ENCODE results near the gene NPTX1.

Gene NPTX1, protein sequence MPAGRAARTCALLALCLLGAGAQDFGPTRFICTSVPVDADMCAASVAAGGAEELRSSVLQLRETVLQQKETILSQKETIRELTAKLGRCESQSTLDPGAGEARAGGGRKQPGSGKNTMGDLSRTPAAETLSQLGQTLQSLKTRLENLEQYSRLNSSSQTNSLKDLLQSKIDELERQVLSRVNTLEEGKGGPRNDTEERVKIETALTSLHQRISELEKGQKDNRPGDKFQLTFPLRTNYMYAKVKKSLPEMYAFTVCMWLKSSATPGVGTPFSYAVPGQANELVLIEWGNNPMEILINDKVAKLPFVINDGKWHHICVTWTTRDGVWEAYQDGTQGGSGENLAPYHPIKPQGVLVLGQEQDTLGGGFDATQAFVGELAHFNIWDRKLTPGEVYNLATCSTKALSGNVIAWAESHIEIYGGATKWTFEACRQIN

DNA sequence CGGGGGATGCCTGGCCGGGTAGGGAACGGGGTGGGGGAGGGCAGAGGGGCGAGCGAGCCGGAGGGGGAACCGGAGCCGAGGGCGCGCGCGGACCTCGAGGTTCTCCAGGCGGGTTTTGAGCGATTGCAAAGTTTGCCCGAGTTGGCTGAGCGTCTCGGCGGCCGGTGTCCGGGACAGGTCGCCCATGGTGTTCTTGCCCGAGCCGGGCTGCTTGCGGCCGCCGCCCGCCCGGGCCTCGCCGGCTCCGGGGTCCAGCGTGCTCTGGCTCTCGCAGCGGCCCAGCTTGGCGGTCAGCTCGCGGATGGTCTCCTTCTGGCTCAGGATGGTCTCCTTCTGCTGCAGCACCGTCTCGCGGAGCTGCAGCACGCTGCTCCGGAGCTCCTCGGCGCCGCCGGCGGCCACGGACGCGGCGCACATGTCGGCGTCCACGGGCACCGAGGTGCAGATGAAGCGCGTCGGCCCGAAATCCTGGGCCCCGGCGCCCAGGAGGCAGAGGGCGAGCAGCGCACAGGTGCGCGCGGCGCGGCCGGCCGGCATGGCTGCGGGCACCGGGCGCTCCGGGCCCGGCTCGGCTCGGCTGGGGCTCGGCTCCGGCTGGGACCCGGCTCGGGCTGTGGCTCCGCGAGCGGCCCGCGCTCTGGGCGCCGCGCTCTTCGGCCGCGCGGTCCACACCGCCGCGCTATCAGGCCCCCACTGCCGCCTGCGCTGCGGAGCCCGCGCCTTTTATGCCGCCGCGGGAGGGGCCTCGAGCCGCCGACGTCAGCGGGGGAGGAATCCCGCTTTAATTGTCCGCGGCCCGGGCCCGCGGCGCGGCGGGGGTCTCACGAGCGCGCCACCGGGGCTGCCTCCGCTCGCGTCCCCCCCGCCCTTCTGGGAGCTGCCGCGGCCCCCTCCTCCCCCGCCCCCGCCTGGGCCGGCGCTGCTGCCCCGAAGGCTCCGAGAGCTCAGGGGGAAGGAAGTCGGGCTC is at the start of gene NPTX1:
Gene NPTX1 (minus strand): TSS at position 698 of the 967 bp plus-strand sequence. CDS start 161 bp downstream, at position 537.
- peak; percentile 19 to 22 for ATAC-seq (replicated peaks)
- H3K36me3 Mint-ChIP-seq = no peaks in the 10 kb centered on the region
- no peak for DNase-seq
- H3K27me3 Mint-ChIP-seq = peaks cover 63 to 73% of the 10 kb centered on the region in 2 donors
- no peaks in the 10 kb centered on the region for H3K9me3 Mint-ChIP-seq
- H3K4me1 Mint-ChIP-seq = peaks cover 16 to 43% of the 10 kb centered on the region in 2 donors
- H3K27ac Mint-ChIP-seq = peak within 1 kb of the TSS; percentile 77
- peak within 1 kb of the TSS; percentile 70 to 74 for H3K4me3 Mint-ChIP-seq

DNA sequence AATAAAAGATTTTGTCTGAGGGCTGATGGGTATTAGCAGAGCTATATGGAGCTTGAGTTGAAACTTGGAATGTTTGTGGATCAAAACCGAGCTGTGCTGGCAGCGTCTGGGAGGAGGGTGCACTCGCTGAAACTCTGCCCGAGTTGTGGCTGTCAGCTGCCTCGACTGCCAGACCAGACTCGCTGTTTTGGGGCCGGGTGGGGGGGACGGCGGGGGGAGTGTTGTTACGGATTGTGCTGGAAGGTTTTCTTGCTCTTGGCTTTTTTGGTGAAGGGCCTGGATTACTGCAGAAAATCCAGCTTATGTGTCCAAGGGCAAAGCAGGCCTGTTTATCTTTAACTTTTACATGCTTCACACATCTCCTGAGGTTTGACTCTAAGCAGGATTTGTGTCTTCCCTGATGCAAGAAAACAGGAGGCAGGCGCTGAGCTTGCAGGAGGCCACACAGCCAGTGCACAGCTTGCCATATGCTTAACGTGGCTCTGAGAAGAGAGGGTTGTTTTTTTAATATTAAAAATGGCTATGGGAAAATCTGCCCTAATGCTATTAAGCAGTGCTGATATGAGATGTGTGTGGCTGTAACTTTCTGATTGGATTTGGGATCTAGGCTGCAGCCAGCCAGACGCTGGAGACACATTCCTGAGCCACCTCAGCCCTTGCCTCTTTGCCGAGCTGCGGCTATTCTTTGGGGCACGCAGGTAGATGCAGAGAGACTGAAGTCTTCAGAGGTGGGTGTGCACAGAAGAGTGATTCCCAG is 47.7 kb upstream of the NPTX1 start:
- H3K4me3 Mint-ChIP-seq = no peak overlapping the region
- ATAC-seq (replicated peaks) = no peak

DNA sequence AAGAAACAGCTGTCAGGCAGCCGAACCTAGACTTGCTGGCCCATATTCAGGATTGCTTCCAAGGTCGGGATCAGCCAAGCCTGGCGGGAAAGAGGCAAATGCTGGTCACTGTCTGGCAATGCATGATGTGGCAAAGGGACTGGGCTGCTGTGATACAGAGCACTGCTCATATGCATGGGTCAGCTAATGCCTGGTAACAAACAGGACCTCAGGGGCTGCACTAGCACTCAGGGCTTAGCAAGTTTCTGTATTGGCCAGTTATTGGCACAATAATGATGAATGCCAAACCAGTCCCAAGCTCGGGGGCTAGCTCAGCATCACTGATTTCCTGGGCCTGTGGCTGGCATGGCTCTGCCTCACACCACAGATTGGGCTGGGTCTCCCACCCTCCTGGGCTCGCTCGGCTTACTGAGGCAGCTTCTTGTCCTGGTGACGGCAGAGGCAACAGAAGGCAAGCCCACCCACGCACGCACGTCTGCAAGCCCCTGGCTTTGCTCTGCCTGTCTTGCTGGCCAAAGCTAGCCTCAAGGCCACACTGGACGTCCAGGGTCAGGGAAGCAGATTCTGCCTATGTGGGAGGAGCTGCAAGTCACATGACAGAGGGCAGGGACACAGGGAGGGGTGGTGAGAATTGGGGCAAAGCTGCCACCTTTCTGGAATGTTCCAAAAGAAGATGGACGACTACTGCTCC is 46.8 kb upstream of the NPTX1 start:
- Mint-ChIP-seq H3K27me3 (peaks cover 53 to 72% of the 10 kb centered on the region in 2 donors), H3K4me3 (no peak overlapping the region), H3K36me3 (no peaks in the 10 kb centered on the region), H3K27ac (peak overlapping the region; percentile 77), H3K4me1 (no peaks in the 10 kb centered on the region), H3K9me3 (no peaks in the 10 kb centered on the region)
- no peak for DNase-seq
- ATAC-seq (replicated peaks) = no peak

More for the DNA sequence above, 47.7 kb upstream of the NPTX1 start:
- Mint-ChIP-seq H3K9me3 (no peaks in the 10 kb centered on the region), H3K27ac (no peak overlapping the region), H3K36me3 (no peaks in the 10 kb centered on the region), H3K27me3 (peaks cover 47 to 70% of the 10 kb centered on the region in 2 donors), H3K4me1 (no peaks in the 10 kb centered on the region)
- no peak for DNase-seq

DNA sequence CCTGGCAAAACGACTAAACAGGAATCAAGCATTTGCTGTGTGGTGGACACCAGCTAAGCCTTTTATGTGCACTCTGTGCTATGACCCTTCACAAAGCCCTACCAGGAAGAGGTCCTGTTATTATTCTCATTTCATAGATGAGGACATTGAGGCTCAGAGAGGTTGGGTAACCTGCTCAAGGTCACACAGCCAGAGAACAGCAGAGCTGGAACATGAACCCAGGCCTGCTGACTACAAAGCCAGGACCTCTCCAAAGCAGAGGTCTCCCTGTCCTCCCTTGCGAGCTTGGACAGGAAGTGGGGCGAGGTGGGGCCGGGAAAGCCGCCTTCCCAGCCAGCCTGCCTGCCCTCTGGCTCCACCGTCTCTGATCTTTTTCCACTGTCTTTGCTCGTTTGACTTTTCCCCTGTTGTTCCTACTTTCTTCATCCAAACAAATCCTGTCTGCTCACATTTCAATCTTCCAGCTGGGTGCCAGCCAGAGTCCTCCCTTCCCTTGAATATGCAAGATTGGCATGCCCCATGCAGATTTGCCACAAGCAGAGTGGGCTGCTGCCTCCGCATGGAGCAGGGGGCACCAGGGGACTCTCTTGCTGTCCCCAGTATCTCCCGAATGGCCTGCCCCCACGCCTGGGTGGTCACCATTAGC is 44.5 kb upstream of the NPTX1 start:
- H3K27me3 Mint-ChIP-seq = peaks cover 43 to 68% of the 10 kb centered on the region in 2 donors
- no peak overlapping the region for H3K27ac Mint-ChIP-seq
- ATAC-seq (replicated peaks) = no peak
- H3K9me3 Mint-ChIP-seq = no peaks in the 10 kb centered on the region
- H3K4me3 Mint-ChIP-seq = no peak overlapping the region
- H3K4me1 Mint-ChIP-seq = no peaks in the 10 kb centered on the region
- DNase-seq = no peak
- H3K36me3 Mint-ChIP-seq = no peaks in the 10 kb centered on the region

DNA sequence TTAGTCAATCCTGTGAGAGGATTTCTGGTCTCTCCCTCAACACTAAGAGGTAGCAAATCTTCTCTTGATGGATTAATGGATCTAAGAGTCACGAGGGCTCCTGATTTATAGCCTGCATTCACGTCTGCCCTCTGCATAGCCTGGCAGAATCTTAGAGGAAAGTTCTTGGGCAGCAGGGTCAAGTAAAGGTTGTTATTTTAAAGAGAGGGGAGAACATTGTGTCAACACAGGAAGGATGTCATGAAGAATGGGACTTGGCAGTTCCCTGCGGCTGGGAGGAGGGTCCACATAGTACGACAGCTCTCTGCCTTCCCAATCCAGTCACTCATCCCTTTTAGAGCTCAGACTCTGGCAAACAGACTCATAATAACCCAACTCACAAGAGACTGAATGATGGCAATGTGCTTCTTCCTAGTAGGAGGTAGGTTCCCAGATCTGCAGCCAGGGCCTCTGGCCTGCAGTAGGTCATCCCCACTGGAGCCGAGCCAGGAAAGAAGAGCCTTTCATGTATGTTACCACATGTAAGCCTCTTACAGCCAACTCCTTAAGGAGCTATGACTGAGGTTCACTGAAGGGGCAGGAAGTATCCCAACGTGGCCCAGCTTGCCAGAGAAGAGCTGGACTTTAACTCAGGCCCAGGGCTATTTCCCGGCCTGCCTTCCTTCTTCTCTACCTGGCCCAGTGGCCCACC is 42.8 kb upstream of the NPTX1 start:
- no peaks in the 10 kb centered on the region for H3K4me1 Mint-ChIP-seq
- ATAC-seq (replicated peaks) (no peak), DNase-seq (no peak)
- no peaks in the 10 kb centered on the region for H3K9me3 Mint-ChIP-seq
- no peaks in the 10 kb centered on the region for H3K36me3 Mint-ChIP-seq
- H3K27ac Mint-ChIP-seq = no peak overlapping the region
- peaks cover 35 to 56% of the 10 kb centered on the region in 2 donors for H3K27me3 Mint-ChIP-seq
- no peak overlapping the region for H3K4me3 Mint-ChIP-seq

DNA sequence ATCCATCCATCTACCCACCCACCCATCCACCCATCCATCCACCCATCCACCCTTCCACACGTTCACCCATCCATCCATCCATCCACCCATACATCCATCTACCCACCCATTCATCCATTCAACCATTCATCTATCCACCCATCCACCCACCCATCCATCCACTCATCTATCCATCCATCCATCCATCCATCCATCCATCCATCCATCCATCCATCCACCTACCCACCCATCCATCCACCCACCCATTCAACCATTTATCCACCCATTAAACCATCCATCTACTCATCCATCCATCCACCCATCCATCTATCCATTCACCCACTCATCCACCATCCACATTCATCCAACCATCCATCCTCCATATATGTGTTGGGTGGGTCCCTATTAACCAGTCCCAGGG is 42.0 kb upstream of the NPTX1 start:
- H3K4me3 Mint-ChIP-seq = no peak overlapping the region
- no peaks in the 10 kb centered on the region for H3K9me3 Mint-ChIP-seq
- H3K4me1 Mint-ChIP-seq = no peaks in the 10 kb centered on the region
- no peak overlapping the region for H3K27ac Mint-ChIP-seq
- DNase-seq (no peak), ATAC-seq (replicated peaks) (no peak)
- H3K36me3 Mint-ChIP-seq = no peaks in the 10 kb centered on the region
- H3K27me3 Mint-ChIP-seq = peaks cover 36 to 55% of the 10 kb centered on the region in 2 donors

DNA sequence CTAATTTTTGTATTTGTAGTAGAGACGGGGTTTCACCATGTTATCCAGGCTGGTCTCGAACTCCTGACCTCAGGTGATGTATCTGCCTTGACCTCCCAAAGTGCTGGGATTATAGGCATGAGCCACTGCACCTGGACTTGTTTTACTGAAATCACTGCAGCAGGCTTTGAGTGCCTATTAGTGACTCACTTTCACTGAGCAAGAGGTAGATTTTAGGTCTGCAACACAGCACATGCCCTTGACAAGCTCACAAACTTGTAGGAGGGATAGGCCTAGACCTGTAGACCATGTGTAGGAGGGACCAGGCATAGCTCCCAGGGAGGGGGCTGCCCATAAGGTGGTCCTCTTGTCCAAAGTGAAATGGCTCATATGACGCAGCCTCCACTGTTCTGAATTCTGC is 41.2 kb upstream of the NPTX1 start:
- no peaks in the 10 kb centered on the region for H3K4me1 Mint-ChIP-seq
- DNase-seq = no peak
- H3K27ac Mint-ChIP-seq = no peak overlapping the region
- no peak for ATAC-seq (replicated peaks)
- H3K36me3 Mint-ChIP-seq = no peaks in the 10 kb centered on the region
- H3K27me3 Mint-ChIP-seq = peaks cover 36 to 51% of the 10 kb centered on the region in 2 donors
- no peak overlapping the region for H3K4me3 Mint-ChIP-seq
- no peaks in the 10 kb centered on the region for H3K9me3 Mint-ChIP-seq

DNA sequence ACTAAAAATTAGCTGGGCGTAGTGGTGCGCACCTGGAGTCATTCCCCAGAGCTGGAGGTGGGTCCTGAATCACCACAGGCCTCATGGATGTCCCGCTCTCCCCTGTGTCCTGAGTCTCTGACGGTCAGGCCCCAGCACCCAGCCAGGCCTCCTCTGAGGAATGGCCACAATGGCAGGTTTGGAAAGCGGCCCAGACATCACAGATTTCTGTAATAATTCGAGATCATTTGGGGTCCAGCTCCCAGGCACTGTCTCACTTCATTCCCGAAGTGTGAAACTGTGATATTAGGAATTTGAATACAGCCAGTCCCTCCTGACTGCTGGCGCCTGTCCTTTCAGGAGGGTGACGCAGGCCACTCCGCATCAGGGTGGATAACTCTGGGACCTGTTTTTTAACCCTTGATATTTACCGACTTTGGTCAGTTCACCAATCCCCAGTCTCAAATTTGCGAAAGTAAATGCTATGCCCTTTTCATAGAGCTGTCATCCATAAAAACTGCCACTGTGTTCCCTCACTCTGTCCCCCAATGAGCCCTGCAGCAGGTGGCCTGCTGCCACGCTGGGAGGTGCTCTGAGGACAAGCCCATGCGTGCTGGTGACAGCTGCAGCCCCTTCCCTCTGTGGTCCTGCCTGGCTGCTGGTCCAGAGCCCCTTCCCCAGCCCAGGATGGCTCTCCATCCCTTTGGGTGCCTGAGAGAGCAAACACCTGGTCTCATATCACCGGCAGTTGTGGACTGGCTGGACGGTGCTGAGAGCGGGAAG is 39.9 kb upstream of the NPTX1 start:
- Mint-ChIP-seq H3K27ac (no peak overlapping the region), H3K4me3 (no peak overlapping the region), H3K27me3 (peaks cover 36 to 47% of the 10 kb centered on the region in 2 donors), H3K36me3 (no peaks in the 10 kb centered on the region), H3K4me1 (no peaks in the 10 kb centered on the region), H3K9me3 (no peaks in the 10 kb centered on the region)
- no peak for ATAC-seq (replicated peaks)
- DNase-seq = no peak

DNA sequence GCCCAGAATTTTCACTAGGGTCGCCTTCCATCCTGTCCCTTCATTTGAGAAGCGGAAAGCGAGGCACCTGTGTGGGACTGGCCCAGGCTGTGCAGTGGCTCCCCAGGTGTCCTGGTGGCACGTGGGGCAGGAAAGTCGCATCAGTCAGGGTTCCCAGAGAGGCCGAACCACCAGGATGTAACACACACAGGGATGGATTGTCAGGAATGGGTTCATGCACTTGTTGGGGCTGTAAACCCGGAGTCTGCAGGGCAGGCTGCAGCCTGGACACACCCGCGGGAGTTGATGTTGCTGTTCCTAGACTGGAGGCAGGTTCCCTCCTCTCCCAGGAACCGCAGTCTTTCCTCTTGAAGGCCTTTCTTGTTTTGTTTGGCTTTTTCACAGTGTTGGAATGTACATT is 37.5 kb upstream of the NPTX1 start:
- Mint-ChIP-seq H3K27me3 (peaks cover 23 to 28% of the 10 kb centered on the region in 2 donors), H3K4me1 (no peaks in the 10 kb centered on the region), H3K36me3 (no peaks in the 10 kb centered on the region), H3K4me3 (no peak overlapping the region), H3K27ac (no peak overlapping the region), H3K9me3 (no peaks in the 10 kb centered on the region)
- no peak for DNase-seq
- no peak for ATAC-seq (replicated peaks)

DNA sequence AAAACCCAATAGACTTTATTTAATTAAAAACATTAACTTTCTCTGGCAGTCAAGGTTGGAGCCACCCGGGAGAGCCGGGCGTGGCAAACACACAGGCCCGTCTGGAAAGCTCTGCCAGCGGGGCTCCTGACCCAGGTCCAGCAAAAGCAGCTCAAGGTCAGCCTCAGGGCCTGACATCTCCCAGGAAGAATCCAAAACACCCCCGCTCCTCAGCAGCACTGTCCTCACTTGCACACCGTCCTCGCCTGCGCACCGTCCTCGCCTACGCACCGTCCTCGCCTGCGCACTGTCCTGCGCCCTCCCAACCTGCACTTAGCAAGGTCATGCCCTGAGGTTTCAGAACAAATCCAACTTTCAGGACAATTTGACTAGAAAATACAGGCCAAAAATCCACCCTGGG is 36.8 kb upstream of the NPTX1 start:
- ATAC-seq (replicated peaks) = no peak
- H3K27me3 Mint-ChIP-seq = peaks cover 17 to 21% of the 10 kb centered on the region in 2 donors

DNA sequence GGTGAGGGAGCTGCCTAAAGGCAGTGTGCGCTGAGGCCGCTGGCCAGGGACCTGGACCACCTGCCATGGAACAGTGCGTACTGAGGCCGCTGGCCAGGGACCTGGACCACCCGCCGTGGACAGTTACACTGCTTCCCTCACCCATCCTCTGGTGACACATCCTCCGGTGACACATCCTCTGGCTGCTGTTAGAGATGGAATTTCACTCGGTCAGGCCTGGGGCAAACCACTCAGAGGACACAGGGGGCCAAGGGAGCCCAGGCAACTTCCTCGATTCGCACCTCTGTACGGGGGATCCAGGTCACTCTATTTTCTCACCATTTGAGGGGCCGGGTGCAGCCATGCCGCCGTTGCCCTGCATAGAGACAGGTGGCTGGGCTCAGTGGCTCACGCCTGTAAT is 35.8 kb upstream of the NPTX1 start:
- Mint-ChIP-seq H3K4me3 (no peak overlapping the region), H3K4me1 (no peaks in the 10 kb centered on the region), H3K27me3 (peaks cover 16 to 18% of the 10 kb centered on the region in 2 donors), H3K9me3 (no peaks in the 10 kb centered on the region), H3K36me3 (no peaks in the 10 kb centered on the region), H3K27ac (no peak overlapping the region)
- DNase-seq (no peak), ATAC-seq (replicated peaks) (no peak)

More for the DNA sequence above, 36.8 kb upstream of the NPTX1 start:
- Mint-ChIP-seq H3K36me3 (no peaks in the 10 kb centered on the region), H3K9me3 (no peaks in the 10 kb centered on the region), H3K4me3 (no peak overlapping the region), H3K27ac (no peak overlapping the region), H3K4me1 (no peaks in the 10 kb centered on the region)
- no peak for DNase-seq

Measured in stimulated activated naive B cell treated with anti-CD40 and anti-IgM and Interleukin-4, amounts not matched to agents 10 μg/mL and 1 μg/mL and 100 μg/mL, for 72 hours (primary cell).